H9 (cell line): ENCODE results near the gene ASPRV1. TPM values are rescaled to one million over a fixed set of nuclear protein-coding genes. Genes with fewer than 3 reads are reported as not detected.

Experiments
- DNase-seq: peaks from one replicate; pipeline ENCODE4 v3.0.0-alpha.2; 2017
- H2AFZ ChIP-seq: one replicate; pipeline ENCODE4 v1.6.1; 2013; ENCODE audit warnings: mild to moderate bottlenecking, low read length, control low read depth, moderate library complexity
- H2AK5ac ChIP-seq: 2 replicates; pipeline ENCODE4 v1.6.1; 2013; ENCODE audit warnings: low read length, control low read depth, mixed read lengths; ENCODE audit not compliant: insufficient read length
- H2BK120ac ChIP-seq: one replicate; pipeline ENCODE4 v1.6.1; 2013; ENCODE audit warnings: low read depth, mild to moderate bottlenecking, low read length, control low read depth, inconsistent platforms; ENCODE audit not compliant: poor library complexity, severe bottlenecking
- H2BK12ac ChIP-seq: 2 replicates; pipeline ENCODE4 v1.6.1; 2013; ENCODE audit warnings: low read length, control low read depth, mixed read lengths, low read depth; ENCODE audit not compliant: insufficient read length
- H2BK15ac ChIP-seq: 2 replicates; pipeline ENCODE4 v1.6.1; 2013; ENCODE audit warnings: low read depth, low read length, control low read depth
- H2BK20ac ChIP-seq: one replicate; pipeline ENCODE4 v1.6.1; 2013; ENCODE audit warnings: low read depth, mild to moderate bottlenecking, low read length, control low read depth, inconsistent platforms; ENCODE audit not compliant: poor library complexity, severe bottlenecking
- H2BK5ac ChIP-seq: 2 replicates; pipeline ENCODE4 v1.6.1; 2013; ENCODE audit warnings: low read length, control low read depth, mixed read lengths; ENCODE audit not compliant: insufficient read length
- H3K14ac ChIP-seq: 2 replicates; pipeline ENCODE4 v1.6.1; 2013; ENCODE audit warnings: low read length, control low read depth; ENCODE audit not compliant: insufficient read depth
- H3K18ac ChIP-seq: 2 replicates; pipeline ENCODE4 v1.6.1; 2013; ENCODE audit warnings: low read depth, mild to moderate bottlenecking, mixed read lengths, low read length, control low read depth; ENCODE audit not compliant: insufficient read length
- H3K23ac ChIP-seq: 2 replicates; pipeline ENCODE4 v1.6.1; 2013; ENCODE audit warnings: low read length, control low read depth, mixed read lengths, low read depth; ENCODE audit not compliant: insufficient read length
- H3K23me2 ChIP-seq: 2 replicates; pipeline ENCODE4 v1.6.1; 2013; ENCODE audit warnings: low read depth, mild to moderate bottlenecking, mixed read lengths, low read length, control low read depth; ENCODE audit not compliant: insufficient read length, poor library complexity, severe bottlenecking
- H3K27ac ChIP-seq: 2 replicates; pipeline ENCODE4 v1.5.1; 2013; ENCODE audit warnings: low read length, control low read depth, mixed read lengths, low read depth; ENCODE audit not compliant: insufficient read length
- H3K27me3 ChIP-seq: 2 replicates; pipeline ENCODE4 v1.6.1; 2013; ENCODE audit warnings: low read length, control low read depth, inconsistent platforms; ENCODE audit not compliant: insufficient read depth
- H3K4ac ChIP-seq: 2 replicates; pipeline ENCODE4 v1.6.1; 2013; ENCODE audit warnings: low read depth, mild to moderate bottlenecking, control low read depth, inconsistent platforms, low read length, moderate library complexity
- H3K4me1 ChIP-seq: 2 replicates; pipeline ENCODE4 v1.6.1; 2013; ENCODE audit warnings: low read length, control low read depth, inconsistent platforms; ENCODE audit not compliant: insufficient read depth
- H3K4me2 ChIP-seq: 2 replicates; pipeline ENCODE4 v1.6.1; 2013; ENCODE audit warnings: low read length, control low read depth, mixed read lengths; ENCODE audit not compliant: insufficient read length, insufficient read depth
- H3K56ac ChIP-seq: 2 replicates; pipeline ENCODE4 v1.6.1; 2013; ENCODE audit warnings: low read depth, mild to moderate bottlenecking, mixed read lengths, low read length, control low read depth; ENCODE audit not compliant: insufficient read length
- H3K79me1 ChIP-seq: 2 replicates; pipeline ENCODE4 v1.6.1; 2013; ENCODE audit warnings: low read depth, mild to moderate bottlenecking, moderate library complexity, low read length, control low read depth, inconsistent platforms; ENCODE audit not compliant: insufficient read depth, poor library complexity, severe bottlenecking
- H3K79me2 ChIP-seq: 2 replicates; pipeline ENCODE4 v1.6.1; 2013; ENCODE audit warnings: low read length, control low read depth, inconsistent platforms; ENCODE audit not compliant: insufficient read depth
- H3K9ac ChIP-seq: 2 replicates; pipeline ENCODE4 v1.6.1; 2013; ENCODE audit warnings: low read length, control low read depth, mixed read lengths; ENCODE audit not compliant: insufficient read length; ENCODE audit errors: extremely low read depth
- H3K9me3 ChIP-seq: one replicate; pipeline ENCODE4 v1.6.1; 2013; ENCODE audit warnings: low read depth, low read length, inconsistent platforms; ENCODE audit not compliant: control insufficient read depth
- H3T11ph ChIP-seq: one replicate; pipeline ENCODE4 v1.6.1; 2013; ENCODE audit warnings: mild to moderate bottlenecking, low read length, control low read depth, inconsistent platforms
- H4K20me1 ChIP-seq: one replicate; pipeline ENCODE4 v1.6.1; 2013; ENCODE audit not compliant: control insufficient read depth, insufficient read length, insufficient read depth
- H4K5ac ChIP-seq: 2 replicates; pipeline ENCODE4 v1.6.1; 2013; ENCODE audit warnings: low read depth, mild to moderate bottlenecking, mixed read lengths, low read length, control low read depth; ENCODE audit not compliant: insufficient read length
- H4K8ac ChIP-seq: replicated peaks from 2 replicates; pipeline ENCODE4 v1.6.1; 2013; ENCODE audit warnings: low read length, control low read depth, mixed read lengths, low read depth; ENCODE audit not compliant: insufficient read length
- H4K91ac ChIP-seq: 2 replicates; pipeline ENCODE4 v1.6.1; 2013; ENCODE audit warnings: low read depth, mild to moderate bottlenecking, moderate library complexity, mixed read lengths, low read length, control low read depth; ENCODE audit not compliant: insufficient read length
- H3K27ac Mint-ChIP-seq, 3 experiments: 2 replicates in 2 of 3; 3 replicates in 1 of 3; pipeline ENCODE4 v1.8.0; 2020 to 2021; ENCODE audit warnings: mixed read lengths in 3 of 3, mild to moderate bottlenecking in 1 of 3, moderate library complexity in 1 of 3
- H3K27me3 Mint-ChIP-seq: 2 replicates; pipeline ENCODE4 v1.8.0; 2021; ENCODE audit warnings: low read depth, mild to moderate bottlenecking, moderate library complexity, mixed read lengths
- H3K36me3 Mint-ChIP-seq, 3 experiments: 2 replicates in 2 of 3; 3 replicates in 1 of 3; pipeline ENCODE4 v1.8.0; 2020 to 2021; ENCODE audit warnings: low read depth in 3 of 3, mixed read lengths in 3 of 3; ENCODE audit not compliant: insufficient read depth in 1 of 3
- H3K4me1 Mint-ChIP-seq, 2 experiments: 2 replicates each; pipeline ENCODE4 v1.8.0; 2020; ENCODE audit warnings: mixed read lengths in 2 of 2
- H3K4me3 Mint-ChIP-seq, 2 experiments: 2 replicates in 1 of 2; 3 replicates in 1 of 2; pipeline ENCODE4 v1.8.0; 2020 to 2021; ENCODE audit warnings: mild to moderate bottlenecking in 2 of 2, mixed read lengths in 2 of 2, moderate library complexity in 1 of 2
- H3K9me3 Mint-ChIP-seq, 2 experiments: 2 replicates in 1 of 2; 3 replicates in 1 of 2; pipeline ENCODE4 v1.8.0; 2020; ENCODE audit warnings: mild to moderate bottlenecking in 2 of 2, mixed read lengths in 2 of 2, moderate library complexity in 1 of 2
- CTCF ChIP-seq: fragments of 200-600 bp; sonication (generic); conservative IDR thresholded peaks from 3 replicates; pipeline ENCODE4 v1.8.0; 2021; ENCODE audit warnings: antibody characterized with exemption, mild to moderate bottlenecking
- WGBS: extraction: QIAGEN DNeasy Blood & Tissue Kit; methylation state at CpG from one replicate; pipeline ENCODE4 v1.1.7; 2013; ENCODE audit warnings: missing lambda C conversion rate, low lambda C conversion rate, mixed read lengths; ENCODE audit not compliant: insufficient read length; ENCODE audit errors: extremely low coverage; 5-methylcytosine and 5-hydroxymethylcytosine counted together
- total RNA-seq: library from RNA; stranded (reverse); gene quantifications from 2 replicates; pipeline ENCODE4 v1.2.1, GENCODE V29; 2021

Gene ASPRV1
- total RNA-seq, 1 experiment from 2014 or later = 0.57 TPM

- H4K91ac ChIP-seq = no peak overlapping the region
- Mint-ChIP-seq H3K9me3 (no peaks in the 10 kb centered on the region), H3K4me1 (peaks cover 9 to 20% of the 10 kb centered on the region in 2 experiments), H3K27ac (no peak overlapping the region), H3K27me3 (peaks cover 1% of the 10 kb centered on the region; the same call in 1 of the 2 replicates), H3K36me3 (peaks cover 0 to 5% (median 1%) of the 10 kb centered on the region in 3 experiments; a peak in 3 of 7 replicates), H3K4me3 (no peak overlapping the region)
- no peak overlapping the region for H2BK12ac ChIP-seq
- H2AFZ ChIP-seq = no peak overlapping the region
- H3K56ac ChIP-seq = no peak overlapping the region
- no peaks in the 10 kb centered on the region for H3K23me2 ChIP-seq
- no peak overlapping the region for H3K14ac ChIP-seq
- H2AK5ac ChIP-seq = no peak overlapping the region
- no peak overlapping the region for H4K5ac ChIP-seq
- H4K20me1 ChIP-seq = no peaks in the 10 kb centered on the region
- H3K27me3 ChIP-seq = no peaks in the 10 kb centered on the region
- H3K23ac ChIP-seq = no peak overlapping the region
- WGBS = no CpG with 5 or more reads among the region's 9 CpGs
- no peak overlapping the region for H3K4ac ChIP-seq
- H3T11ph ChIP-seq = no peak overlapping the region
- no peak overlapping the region for H2BK20ac ChIP-seq
- no peak overlapping the region for H2BK5ac ChIP-seq
- no peak overlapping the region for H2BK15ac ChIP-seq
- H3K27ac ChIP-seq = no peak overlapping the region
- no peak for TF ChIP-seq CTCF
- no peak overlapping the region for H3K9ac ChIP-seq
- H4K8ac ChIP-seq = no peak overlapping the region
- H3K4me1 ChIP-seq = no peaks in the 10 kb centered on the region
- H3K79me1 ChIP-seq = no peaks in the 10 kb centered on the region
- H3K79me2 ChIP-seq = no peaks in the 10 kb centered on the region
- no peak for DNase-seq
- H3K4me2 ChIP-seq = no peak overlapping the region
- H3K9me3 ChIP-seq = no peaks in the 10 kb centered on the region
- H3K18ac ChIP-seq = no peak overlapping the region
- no peak overlapping the region for H2BK120ac ChIP-seq
Measured at GRCh38 chr2:69943843-69944525, 17.4 kb downstream of the ASPRV1 start.
